Memory B cell (primary cell): ENCODE data around the gene PPP2R2C.

ENCODE experiments used
- ATAC-seq: fragments of 150-1000 bp; cut with Tn5 transposase; 2 replicates; pipeline ENCODE4 v1.10.0; 2021; ENCODE audit warnings: low read depth, mild to moderate bottlenecking, moderate library complexity
- DNase-seq, 2 donors: peaks; one replicate each; pipeline ENCODE4 v3.0.0; 2022; ENCODE audit warnings: low spot score in 2 of 2
- H3K27ac Mint-ChIP-seq: one replicate; pipeline ENCODE4 v1.8.0; 2022; ENCODE audit warnings: mild to moderate bottlenecking, moderate library complexity, mixed read lengths
- H3K27me3 Mint-ChIP-seq: one replicate; pipeline ENCODE4 v1.8.0; 2022; ENCODE audit warnings: mixed read lengths
- H3K36me3 Mint-ChIP-seq: one replicate; pipeline ENCODE4 v1.8.0; 2022; ENCODE audit warnings: mild to moderate bottlenecking, mixed read lengths
- H3K4me1 Mint-ChIP-seq: one replicate; pipeline ENCODE4 v1.8.0; 2022; ENCODE audit warnings: mixed read lengths
- H3K4me3 Mint-ChIP-seq: one replicate; pipeline ENCODE4 v1.8.0; 2022; ENCODE audit warnings: mild to moderate bottlenecking, moderate library complexity, mixed read lengths
- H3K9me3 Mint-ChIP-seq: one replicate; pipeline ENCODE4 v1.8.0; 2022; ENCODE audit warnings: mixed read lengths

Gene PPP2R2C

GRCh38 chr4:6279582-6280289, 192.7 kb downstream of the PPP2R2C start:
- no peaks in the 10 kb centered on the region for H3K9me3 Mint-ChIP-seq
- no peaks in the 10 kb centered on the region for H3K4me1 Mint-ChIP-seq
- peaks cover 2% of the 10 kb centered on the region for H3K36me3 Mint-ChIP-seq
- DNase-seq: no peak
- H3K27me3 Mint-ChIP-seq: no peaks in the 10 kb centered on the region
- no peak for ATAC-seq
- H3K27ac Mint-ChIP-seq: no peak overlapping the region
- H3K4me3 Mint-ChIP-seq: no peak overlapping the region

GRCh38 chr4:6278801-6279197, 193.6 kb downstream of the PPP2R2C start:
- Mint-ChIP-seq H3K27ac (no peak overlapping the region), H3K4me3 (no peak overlapping the region), H3K36me3 (peaks cover 2% of the 10 kb centered on the region), H3K4me1 (no peaks in the 10 kb centered on the region), H3K27me3 (no peaks in the 10 kb centered on the region), H3K9me3 (no peaks in the 10 kb centered on the region)
- ATAC-seq: no peak
- no peak for DNase-seq

- ATAC-seq (no peak), DNase-seq (no peak)
- no peaks in the 10 kb centered on the region for H3K27me3 Mint-ChIP-seq
- no peak overlapping the region for H3K27ac Mint-ChIP-seq
- no peak overlapping the region for H3K4me3 Mint-ChIP-seq
- H3K36me3 Mint-ChIP-seq: peaks cover 2% of the 10 kb centered on the region
- no peaks in the 10 kb centered on the region for H3K4me1 Mint-ChIP-seq
- H3K9me3 Mint-ChIP-seq: no peaks in the 10 kb centered on the region
Observed at GRCh38 chr4:6277935-6278800, 194.2 kb downstream of the PPP2R2C start.

GRCh38 chr4:6277139-6277802, 195.1 kb downstream of the PPP2R2C start:
- Mint-ChIP-seq H3K27ac (no peak overlapping the region), H3K27me3 (no peaks in the 10 kb centered on the region), H3K4me1 (peaks cover 2% of the 10 kb centered on the region), H3K9me3 (no peaks in the 10 kb centered on the region), H3K4me3 (no peak overlapping the region), H3K36me3 (peaks cover 2% of the 10 kb centered on the region)
- ATAC-seq (no peak), DNase-seq (no peak)

GRCh38 chr4:6275898-6276806, 196.3 kb downstream of the PPP2R2C start:
- ATAC-seq: no peak
- Mint-ChIP-seq H3K4me3 (no peak overlapping the region), H3K36me3 (peaks cover 2% of the 10 kb centered on the region), H3K9me3 (no peaks in the 10 kb centered on the region), H3K27ac (no peak overlapping the region), H3K4me1 (peaks cover 5% of the 10 kb centered on the region), H3K27me3 (no peaks in the 10 kb centered on the region)
- no peak for DNase-seq

GRCh38 chr4:6275351-6275750, 197.1 kb downstream of the PPP2R2C start:
- no peaks in the 10 kb centered on the region for H3K27me3 Mint-ChIP-seq
- peaks cover 5% of the 10 kb centered on the region for H3K4me1 Mint-ChIP-seq
- ATAC-seq (no peak), DNase-seq (no peak)
- H3K27ac Mint-ChIP-seq: no peak overlapping the region
- no peaks in the 10 kb centered on the region for H3K36me3 Mint-ChIP-seq
- H3K4me3 Mint-ChIP-seq: no peak overlapping the region
- H3K9me3 Mint-ChIP-seq: no peaks in the 10 kb centered on the region

- no peaks in the 10 kb centered on the region for H3K9me3 Mint-ChIP-seq
- no peak overlapping the region for H3K27ac Mint-ChIP-seq
- H3K4me1 Mint-ChIP-seq: peaks cover 11% of the 10 kb centered on the region
- no peaks in the 10 kb centered on the region for H3K36me3 Mint-ChIP-seq
- no peaks in the 10 kb centered on the region for H3K27me3 Mint-ChIP-seq
- DNase-seq: no peak
- no peak for ATAC-seq
- H3K4me3 Mint-ChIP-seq: no peak overlapping the region
Observed at GRCh38 chr4:6273661-6273990, 198.8 kb downstream of the PPP2R2C start.

- Mint-ChIP-seq H3K27me3 (no peaks in the 10 kb centered on the region), H3K36me3 (no peaks in the 10 kb centered on the region), H3K4me3 (no peak overlapping the region), H3K9me3 (no peaks in the 10 kb centered on the region), H3K4me1 (peaks cover 15% of the 10 kb centered on the region), H3K27ac (no peak overlapping the region)
- DNase-seq (no peak), ATAC-seq (no peak)
Observed at GRCh38 chr4:6272863-6273660, 199.4 kb downstream of the PPP2R2C start.

- DNase-seq: peak in 1 of 2 donors; percentile 12
- no peak overlapping the region for H3K27ac Mint-ChIP-seq
- ATAC-seq: no peak
- no peaks in the 10 kb centered on the region for H3K36me3 Mint-ChIP-seq
- no peaks in the 10 kb centered on the region for H3K27me3 Mint-ChIP-seq
- peaks cover 25% of the 10 kb centered on the region for H3K4me1 Mint-ChIP-seq
- H3K9me3 Mint-ChIP-seq: no peaks in the 10 kb centered on the region
- H3K4me3 Mint-ChIP-seq: peak overlapping the region; percentile 50
Observed at GRCh38 chr4:6271701-6272465, 200.5 kb downstream of the PPP2R2C start.

GRCh38 chr4:6271206-6271605, 201.2 kb downstream of the PPP2R2C start:
- Mint-ChIP-seq H3K4me1 (peaks cover 25% of the 10 kb centered on the region), H3K9me3 (no peaks in the 10 kb centered on the region), H3K27me3 (no peaks in the 10 kb centered on the region), H3K36me3 (no peaks in the 10 kb centered on the region), H3K4me3 (peak overlapping the region; percentile 84), H3K27ac (no peak overlapping the region)
- ATAC-seq (no peak), DNase-seq (no peak)

- Mint-ChIP-seq H3K9me3 (no peaks in the 10 kb centered on the region), H3K4me3 (peak overlapping the region; percentile 84), H3K27me3 (no peaks in the 10 kb centered on the region), H3K27ac (no peak overlapping the region), H3K4me1 (peaks cover 25% of the 10 kb centered on the region), H3K36me3 (no peaks in the 10 kb centered on the region)
- ATAC-seq (no peak), DNase-seq (no peak)
Observed at GRCh38 chr4:6270636-6271121, 201.7 kb downstream of the PPP2R2C start.
